Heart left ventricle (tissue), 16 donors: ENCODE measurements around the gene RGS9. TPM values are rescaled to one million over a fixed set of nuclear protein-coding genes. Genes with fewer than 3 reads are reported as not detected.

ENCODE experiments used
- ATAC-seq, 4 donors: fragments of 200-7000 bp; cut with Tn5 transposase; one replicate each; pipeline ENCODE4 v1.9.1; 2020 to 2022; ENCODE audit warnings: moderate library complexity in 4 of 4, mild to moderate bottlenecking in 3 of 4, moderate number of reproducible peaks in 1 of 4
- DNase-seq, 5 donors: peaks; one replicate each; pipeline ENCODE4 v3.0.0-alpha.2; 2020
- H3K27ac ChIP-seq, 12 donors: fragments of 200-600 bp; sonication (generic) in 4 of 12; one replicate each; pipeline versions ENCODE4 v1.5.0 to v1.8.0; 2016 to 2022; ENCODE audit warnings: mild to moderate bottlenecking in 2 of 12
- H3K27me3 ChIP-seq, 9 donors: fragments of 200-600 bp; sonication (generic) in 2 of 9; one replicate each; pipeline versions ENCODE4 v1.5.1 to v1.8.0; 2016 to 2022; ENCODE audit warnings: mild to moderate bottlenecking in 3 of 9
- H3K36me3 ChIP-seq, 9 donors: fragments of 200-600 bp; sonication (generic) in 2 of 9; one replicate each; pipeline versions ENCODE4 v1.5.0 to v1.8.0; 2018 to 2022; ENCODE audit warnings: mild to moderate bottlenecking in 2 of 9
- H3K4me1 ChIP-seq, 12 donors: fragments of 200-600 bp; sonication (generic) in 4 of 12; one replicate each; pipeline versions ENCODE4 v1.5.0 to v1.8.0; 2016 to 2022; ENCODE audit warnings: mild to moderate bottlenecking in 3 of 12
- H3K4me3 ChIP-seq, 12 donors: fragments of 200-600 bp; sonication (generic) in 4 of 12; one replicate each; pipeline versions ENCODE4 v1.5.0 to v1.8.0; 2017 to 2022; ENCODE audit warnings: mild to moderate bottlenecking in 9 of 12, moderate library complexity in 4 of 12
- H3K9me3 ChIP-seq, 12 donors: fragments of 200-600 bp; sonication (generic) in 4 of 12; one replicate each; pipeline versions ENCODE4 v1.5.0 to v1.8.0; 2016 to 2022; ENCODE audit warnings: mild to moderate bottlenecking in 1 of 12
- POLR2A ChIP-seq, 2 donors: fragments of 450-650 bp; IDR thresholded peaks; one replicate each; pipeline ENCODE4 v1.6.1; 2017; ENCODE audit warnings: antibody characterized with exemption in 2 of 2, mild to moderate bottlenecking in 2 of 2, moderate library complexity in 2 of 2
- WGBS, 4 donors: extraction: QIAGEN DNeasy Blood & Tissue Kit in 2 of 4; methylation state at CpG; one replicate each; pipeline versions ENCODE4 v1.1.5 to v1.1.7; 2013 to 2018; 5-methylcytosine and 5-hydroxymethylcytosine counted together
- intact Hi-C, 10 donors: fragments of 100-400 bp; cut with DNase I; formaldehyde crosslinking; loops; one replicate each; pipeline versions ENCODE4 v1.11.1 to v1.14.2; 2022
- polyA plus RNA-seq, 2 donors: library from polyadenylated mRNA; stranded (reverse); fragments of 200-250 nt; gene quantifications; one replicate each; pipeline ENCODE4 v1.2.3, GENCODE V29; 2013
- total RNA-seq, 9 donors: library from RNA; depleted of rRNA in 2 of 9; stranded (reverse); fragments of >200 nt in 2 of 9; fragmentation: NEBNext Ultra II Directional in 3 of 9; extraction: Animal tissue kit (Norgen Biotek cat#: 25700) in 3 of 9; gene quantifications; one replicate each; pipeline versions ENCODE4 v1.1.0 to v1.2.4, GENCODE V29; 2016 to 2023
- TF ChIP-seq, protein P1 (sequence below), 12 donors: fragments of 200-600 bp; sonication (generic) in 4 of 12; IDR thresholded peaks; one replicate each; pipeline versions ENCODE4 v1.5.0 to v1.8.0; 2018 to 2022; ENCODE audit warnings: antibody characterized with exemption in 12 of 12, mild to moderate bottlenecking in 5 of 12
- donor health status: ischemic (EF 13 %, LVEDD 7.1; RV severe dilation, severe dysfunction).
- donor health status: healthy with polysubstance abuse.
- donor health status: DM: no; HTN: yes; CAD: no.
- donor health status: DM: no; HTN: no; CAD: no.
- donor health status: ischemic (EF 25% LVEDD 6.9; RV normal size, moderate dysfunction).
- donor health status: ischemic (EF 25% LVEDD 5.7; RV mildly dilated, moderate dysfunction).
- donor health status: healthy.
- donor health status: DM: yes; HTN: yes; CAD: no.
- donor health status: ischemic (EF 35%, LVEDD 5.7; RV mildly dilated, moderate dysfunction).
- donor health status: nonischemic (EF 11% LVEDD 7.7; RV severe dilation, severe dysfunction).
- donor health status: DM: yes; HTN: yes; CAD: no.
- donor health status: PGD.
- donor health status: ischemic (EF 29% LVEDD 5.4; RV normal size, mild dysfunction).
- donor health status: nonischemic (EF 23%, LVEDD 6.1; RV moderate dilation, normal function).

RGS9 gene
- total and polyA plus RNA-seq, 11 donors, result 0.68 to 5.1 (median 1.4) TPM

DNA sequence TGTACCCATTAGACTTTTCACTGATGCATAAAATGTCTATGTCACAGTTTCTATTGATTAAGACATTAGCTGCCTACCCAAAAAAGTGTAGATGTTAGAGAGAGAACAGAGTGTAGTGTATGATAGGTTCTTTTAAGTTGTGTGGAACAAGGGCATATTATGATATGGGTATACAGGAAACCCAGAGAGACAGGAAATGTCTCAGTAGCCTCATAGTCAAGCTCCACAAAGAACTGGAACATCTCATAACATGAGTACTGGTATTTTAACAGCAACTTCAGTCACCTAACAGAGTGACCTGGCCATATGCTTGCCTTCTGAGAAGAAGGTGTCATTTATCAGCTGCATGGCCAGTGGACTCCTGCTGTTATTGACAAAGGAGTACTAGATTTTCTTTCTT, 128.1 kb downstream of the RGS9 start:
- Histone ChIP-seq H3K4me3 (no peak overlapping the region), H3K36me3 (no peaks in the 10 kb centered on the region), H3K27me3 (no peaks in the 10 kb centered on the region), H3K9me3 (peaks cover 0 to 22% (median 0%) of the 10 kb centered on the region in 12 donors), H3K27ac (no peak overlapping the region), H3K4me1 (no peaks in the 10 kb centered on the region)
- ATAC-seq (no peak), DNase-seq (no peak)
- intact Hi-C loops, result no loop called here
- TF ChIP-seq POLR2A (IDR thresholded peaks at IDR 0.05), result no peak
- TF ChIP-seq, protein P1, sequence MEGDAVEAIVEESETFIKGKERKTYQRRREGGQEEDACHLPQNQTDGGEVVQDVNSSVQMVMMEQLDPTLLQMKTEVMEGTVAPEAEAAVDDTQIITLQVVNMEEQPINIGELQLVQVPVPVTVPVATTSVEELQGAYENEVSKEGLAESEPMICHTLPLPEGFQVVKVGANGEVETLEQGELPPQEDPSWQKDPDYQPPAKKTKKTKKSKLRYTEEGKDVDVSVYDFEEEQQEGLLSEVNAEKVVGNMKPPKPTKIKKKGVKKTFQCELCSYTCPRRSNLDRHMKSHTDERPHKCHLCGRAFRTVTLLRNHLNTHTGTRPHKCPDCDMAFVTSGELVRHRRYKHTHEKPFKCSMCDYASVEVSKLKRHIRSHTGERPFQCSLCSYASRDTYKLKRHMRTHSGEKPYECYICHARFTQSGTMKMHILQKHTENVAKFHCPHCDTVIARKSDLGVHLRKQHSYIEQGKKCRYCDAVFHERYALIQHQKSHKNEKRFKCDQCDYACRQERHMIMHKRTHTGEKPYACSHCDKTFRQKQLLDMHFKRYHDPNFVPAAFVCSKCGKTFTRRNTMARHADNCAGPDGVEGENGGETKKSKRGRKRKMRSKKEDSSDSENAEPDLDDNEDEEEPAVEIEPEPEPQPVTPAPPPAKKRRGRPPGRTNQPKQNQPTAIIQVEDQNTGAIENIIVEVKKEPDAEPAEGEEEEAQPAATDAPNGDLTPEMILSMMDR (IDR thresholded peaks at IDR 0.05), result no peak

DNA sequence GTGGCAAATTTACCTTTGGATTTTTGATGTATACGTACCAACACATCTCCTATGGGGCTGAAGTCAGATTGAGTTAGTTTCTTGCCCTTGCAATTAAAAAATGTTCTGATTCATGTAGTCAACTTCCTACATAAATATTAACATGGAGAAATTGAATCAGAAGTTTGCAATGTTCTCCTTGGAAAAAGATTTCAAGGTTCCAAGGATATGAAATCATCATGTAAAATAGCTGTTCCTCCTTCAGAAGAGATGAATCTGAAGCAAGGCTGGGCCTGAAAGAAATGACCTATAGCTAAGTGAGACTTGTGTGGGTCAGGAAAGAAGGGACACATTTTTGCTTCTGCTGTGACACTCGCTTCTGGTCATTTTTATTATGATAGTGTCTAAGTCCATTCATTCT, 131.7 kb downstream of the RGS9 start:
- intact Hi-C loops, result no loop called here
- no peak for DNase-seq
- no peak for TF ChIP-seq POLR2A (IDR thresholded peaks at IDR 0.05)
- TF ChIP-seq, protein P1 (IDR thresholded peaks at IDR 0.05), result no peak
- Histone ChIP-seq H3K4me3 (no peak overlapping the region), H3K36me3 (no peaks in the 10 kb centered on the region), H3K27me3 (peaks cover 0 to 6% (median 0%) of the 10 kb centered on the region in 9 donors), H3K27ac (no peak overlapping the region), H3K9me3 (peaks cover 0 to 22% (median 0%) of the 10 kb centered on the region in 12 donors), H3K4me1 (no peaks in the 10 kb centered on the region)
- 77 to 95% (median 87%) methylated on average over 2 of the region's 2 CpGs for WGBS, 4 donors
- ATAC-seq, result no peak

DNA sequence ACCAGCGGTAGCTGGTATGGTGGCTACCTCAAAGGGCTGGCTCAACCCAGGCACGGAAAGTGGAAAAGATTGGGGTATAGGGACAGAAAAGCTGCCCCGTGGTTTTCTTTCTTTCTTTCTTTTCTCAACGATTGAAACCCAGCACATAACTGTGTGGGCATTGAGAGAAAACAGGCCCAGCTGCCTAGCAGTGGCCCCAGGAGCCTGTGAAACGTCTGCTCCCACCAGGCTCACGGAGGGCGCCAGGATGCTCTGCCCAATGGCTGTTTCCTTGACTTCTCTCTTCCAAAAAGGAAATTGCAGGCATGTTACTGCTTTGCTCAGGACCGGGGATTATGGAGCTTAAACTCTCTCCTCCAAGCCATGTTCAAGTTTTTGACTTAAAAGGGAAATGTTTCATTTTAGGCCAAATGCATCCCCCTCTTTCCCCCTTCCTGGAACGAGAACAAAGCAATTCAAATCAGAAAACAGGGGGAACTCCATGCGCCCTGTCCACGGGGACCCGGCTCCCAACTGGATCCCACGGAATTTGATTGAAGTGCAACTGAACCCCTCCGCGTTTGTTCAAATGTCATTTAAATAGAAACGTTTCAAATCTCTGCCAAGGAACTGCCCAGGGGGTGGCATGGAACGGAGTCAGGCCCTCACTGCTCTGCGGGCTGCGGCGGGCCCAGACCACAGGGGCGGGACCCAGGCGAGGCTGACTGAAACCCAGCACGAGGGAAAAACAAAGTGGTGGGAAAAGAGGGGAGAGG, 133.5 kb downstream of the RGS9 start:
- Histone ChIP-seq H3K27me3 (peaks cover 0 to 6% (median 0%) of the 10 kb centered on the region in 9 donors), H3K4me1 (no peaks in the 10 kb centered on the region), H3K36me3 (no peaks in the 10 kb centered on the region), H3K27ac (no peak overlapping the region), H3K9me3 (peaks cover 0 to 22% (median 0%) of the 10 kb centered on the region in 12 donors), H3K4me3 (no peak overlapping the region)
- no peak for ATAC-seq
- no peak for TF ChIP-seq POLR2A (IDR thresholded peaks at IDR 0.05)
- TF ChIP-seq, protein P1 (IDR thresholded peaks at IDR 0.05), result no peak
- intact Hi-C loops, result no loop called here
- 47 to 59% (median 51%) methylated on average over 23 of the region's 23 CpGs for WGBS, 4 donors
- no peak for DNase-seq

DNA sequence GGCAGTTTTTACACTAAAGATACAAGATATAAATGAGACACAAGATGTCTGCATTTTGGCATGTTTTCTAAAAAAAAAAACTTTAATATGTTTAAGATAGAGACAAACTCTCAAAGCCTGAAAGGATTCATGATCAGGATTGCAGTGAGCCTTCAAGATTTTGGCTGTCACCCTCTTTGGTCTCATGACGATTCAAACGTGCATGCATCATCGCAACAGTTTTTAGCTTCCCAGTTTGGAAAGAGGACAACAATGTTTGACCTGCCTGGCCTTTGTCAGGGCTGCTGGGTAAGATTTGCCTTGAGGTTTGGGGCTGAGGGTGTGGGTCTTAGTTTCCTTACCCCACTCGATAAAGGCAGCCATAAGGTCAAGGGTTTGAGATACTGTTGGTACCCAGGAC, 134.1 kb downstream of the RGS9 start:
- Histone ChIP-seq H3K4me1 (no peaks in the 10 kb centered on the region), H3K9me3 (peaks cover 0 to 17% (median 0%) of the 10 kb centered on the region in 12 donors), H3K36me3 (no peaks in the 10 kb centered on the region), H3K27ac (no peak overlapping the region), H3K27me3 (peaks cover 0 to 6% (median 0%) of the 10 kb centered on the region in 9 donors), H3K4me3 (no peak overlapping the region)
- intact Hi-C loops, result no loop called here
- no peak for DNase-seq
- no peak for ATAC-seq
- TF ChIP-seq POLR2A (IDR thresholded peaks at IDR 0.05), result no peak
- TF ChIP-seq, protein P1 (IDR thresholded peaks at IDR 0.05), result no peak
- WGBS, 4 donors, result 45 to 56% (median 53%) methylated on average over 4 of the region's 4 CpGs

Other genes with a start within 250 kb of the RGS9 start
- gene LRRC37A3, start 217.9 kb upstream of the RGS9 start, total RNA-seq, result 1 to 10 TPM in 8 of 9 donors, under 1 TPM in 1; 0.69 to 7.4 (median 3.2) TPM
- 1 to 10 TPM; 1.1 to 2.5 TPM for gene LRRC37A3, start 217.9 kb upstream of the RGS9 start, polyA plus RNA-seq
- 10 to 100 TPM; 19.0 to 39.2 (median 24.4) TPM for gene GNA13, start 80.6 kb upstream of the RGS9 start, total RNA-seq
- gene GNA13, start 80.6 kb upstream of the RGS9 start, polyA plus RNA-seq, result 10 to 100 TPM in 1 of 2 donors, 1 to 10 TPM in 1; 7.3 to 21.6 TPM